BLaER1 (cell line): ENCODE results near the gene PPIL1.

Experiments used
- H3K27ac ChIP-seq: shearing (Covaris generic); formaldehyde crosslinking; 2 replicates; pipeline ENCODE4 v1.8.1; 2022
- H3K27me3 ChIP-seq: shearing (Covaris generic); formaldehyde crosslinking; 2 replicates; pipeline ENCODE4 v1.8.1; 2022
- H3K36me3 ChIP-seq: shearing (Covaris generic); formaldehyde crosslinking; 2 replicates; pipeline ENCODE4 v1.8.1; 2022
- H3K4me1 ChIP-seq: shearing (Covaris generic); formaldehyde crosslinking; 2 replicates; pipeline ENCODE4 v1.8.1; 2022
- H3K4me2 ChIP-seq: shearing (Covaris generic); formaldehyde crosslinking; 2 replicates; pipeline ENCODE4 v1.8.1; 2022
- H3K4me3 ChIP-seq: shearing (Covaris generic); formaldehyde crosslinking; 2 replicates; pipeline ENCODE4 v1.8.1; 2022
- H3K9ac ChIP-seq: shearing (Covaris generic); formaldehyde crosslinking; 2 replicates; pipeline ENCODE4 v1.8.1; 2022
- H3K9me3 ChIP-seq: shearing (Covaris generic); formaldehyde crosslinking; 2 replicates; pipeline ENCODE4 v1.8.1; 2022
- H4K20me1 ChIP-seq: shearing (Covaris generic); formaldehyde crosslinking; 2 replicates; pipeline ENCODE4 v1.8.1; 2022
- Cebpa-rat ChIP-seq: shearing (Covaris generic); IDR thresholded peaks from 2 replicates; pipeline ENCODE4 v1.8.1; 2022

PPIL1 gene

GRCh38 chr6:36890112-36890663 lies 15.6 kb upstream of the PPIL1 start:
- Histone ChIP-seq H3K4me2 (no peak overlapping the region), H4K20me1 (0 out of 2 replicates have a peak, but pooled peaks cover 10% of the 10 kb centered on the region), H3K4me3 (no peak overlapping the region), H3K27ac (no peak overlapping the region), H3K27me3 (no peaks in the 10 kb centered on the region), H3K4me1 (peaks cover 17% of the 10 kb centered on the region), H3K36me3 (peaks cover 24% of the 10 kb centered on the region), H3K9me3 (no peaks in the 10 kb centered on the region), H3K9ac (no peak overlapping the region)
- no peak for TF ChIP-seq Cebpa-rat

GRCh38 chr6:36888654-36889481 lies 14.3 kb upstream of the PPIL1 start:
- Histone ChIP-seq H3K9me3 (no peaks in the 10 kb centered on the region), H3K4me2 (no peak overlapping the region), H3K4me3 (no peak overlapping the region), H3K27me3 (no peaks in the 10 kb centered on the region), H3K36me3 (peaks cover 13% of the 10 kb centered on the region), H3K4me1 (peaks cover 23% of the 10 kb centered on the region), H3K27ac (no peak overlapping the region), H4K20me1 (0 out of 2 replicates have a peak, but pooled peaks cover 10% of the 10 kb centered on the region), H3K9ac (no peak overlapping the region)
- no peak for TF ChIP-seq Cebpa-rat

GRCh38 chr6:36888115-36888643 lies 13.6 kb upstream of the PPIL1 start:
- Histone ChIP-seq H3K27ac (no peak overlapping the region), H3K27me3 (no peaks in the 10 kb centered on the region), H3K9ac (no peak overlapping the region)

GRCh38 chr6:36886950-36887618 lies 12.5 kb upstream of the PPIL1 start:
- TF ChIP-seq Cebpa-rat, result no peak
- peaks cover 3% of the 10 kb centered on the region; the same call in 1 of the 2 replicates for H3K36me3 ChIP-seq
- peaks cover 23% of the 10 kb centered on the region for H3K4me1 ChIP-seq
- H3K9me3 ChIP-seq, result no peaks in the 10 kb centered on the region
- H3K27ac ChIP-seq, result no peak overlapping the region
- H3K4me2 ChIP-seq, result peak overlapping the region; percentile 95
- H3K4me3 ChIP-seq, result peak overlapping the region; percentile 77
- 0 out of 2 replicates have a peak, but pooled peaks cover 3% of the 10 kb centered on the region for H4K20me1 ChIP-seq
- 0 out of 2 replicates have a peak overlapping the region, but pooled peaks have one; percentile 75 for H3K9ac ChIP-seq
- no peaks in the 10 kb centered on the region for H3K27me3 ChIP-seq

More at GRCh38 chr6:36888115-36888643, 13.6 kb upstream of the PPIL1 start:
- no peaks in the 10 kb centered on the region for H3K9me3 ChIP-seq
- TF ChIP-seq Cebpa-rat, result no peak
- no peak overlapping the region for H3K4me2 ChIP-seq
- H3K4me3 ChIP-seq, result no peak overlapping the region
- 0 out of 2 replicates have a peak, but pooled peaks cover 10% of the 10 kb centered on the region for H4K20me1 ChIP-seq
- peaks cover 23% of the 10 kb centered on the region for H3K4me1 ChIP-seq
- peaks cover 13% of the 10 kb centered on the region for H3K36me3 ChIP-seq

- H3K9me3 ChIP-seq, result no peaks in the 10 kb centered on the region; the same call in 1 of the 2 replicates
- peak within 1 kb of the TSS; percentile 77 for H3K4me3 ChIP-seq
- no peaks in the 10 kb centered on the region for H4K20me1 ChIP-seq
- H3K4me2 ChIP-seq, result peak within 1 kb of the TSS; percentile 95
- no peaks in the 10 kb centered on the region for H3K27me3 ChIP-seq
- TF ChIP-seq Cebpa-rat, result no peak
- no peaks in the 10 kb centered on the region for H3K36me3 ChIP-seq
- H3K9ac ChIP-seq, result peak within 1 kb of the TSS; percentile 75
- H3K27ac ChIP-seq, result peak within 1 kb of the TSS; percentile 76
- peaks cover 23% of the 10 kb centered on the region for H3K4me1 ChIP-seq
These were observed 11.1 kb upstream of the PPIL1 start, which contains the start of gene C6orf89 for GRCh38 chr6:36885461-36886401. Gene C6orf89, plus strand, starts transcription at chr6:36885952. Its CDS starts 13,493 bp downstream, at chr6:36899445.

GRCh38 chr6:36884610-36885009 lies 10.0 kb upstream of the PPIL1 start:
- TF ChIP-seq Cebpa-rat, result no peak
- no peaks in the 10 kb centered on the region for H3K27me3 ChIP-seq
- no peaks in the 10 kb centered on the region for H4K20me1 ChIP-seq
- peaks cover 23% of the 10 kb centered on the region for H3K4me1 ChIP-seq
- no peak overlapping the region for H3K9ac ChIP-seq
- no peaks in the 10 kb centered on the region for H3K36me3 ChIP-seq
- peak overlapping the region; percentile 95; the same call in 1 of the 2 replicates for H3K4me2 ChIP-seq
- H3K27ac ChIP-seq, result no peak overlapping the region
- no peaks in the 10 kb centered on the region; the same call in 1 of the 2 replicates for H3K9me3 ChIP-seq
- H3K4me3 ChIP-seq, result no peak overlapping the region

- Histone ChIP-seq H3K4me2 (peak overlapping the region; percentile 84), H3K9ac (peak overlapping the region; percentile 92), H3K9me3 (no peaks in the 10 kb centered on the region), H3K36me3 (peaks cover 21% of the 10 kb centered on the region), H4K20me1 (no peaks in the 10 kb centered on the region), H3K27me3 (no peaks in the 10 kb centered on the region), H3K27ac (peak overlapping the region; percentile 95), H3K4me1 (peaks cover 34% of the 10 kb centered on the region), H3K4me3 (peak overlapping the region; percentile 88)
- TF ChIP-seq Cebpa-rat, result no peak
These were observed 639 bp upstream of the PPIL1 start for GRCh38 chr6:36875250-36875633.

- Histone ChIP-seq H3K27me3 (no peaks in the 10 kb centered on the region), H3K4me1 (peaks cover 36% of the 10 kb centered on the region), H3K4me2 (peak overlapping the region; percentile 83), H3K27ac (peak overlapping the region; percentile 95), H3K9ac (peak overlapping the region; percentile 92), H3K9me3 (no peaks in the 10 kb centered on the region), H3K4me3 (peak overlapping the region; percentile 88), H3K36me3 (peaks cover 33% of the 10 kb centered on the region), H4K20me1 (no peaks in the 10 kb centered on the region)
- TF ChIP-seq Cebpa-rat, result no peak
These were observed 776 bp downstream of the PPIL1 start for GRCh38 chr6:36873612-36874442.
